OCI-LY3 (cell line): ENCODE measurements around the gene GPR3.
A peak's percentile ranks its signal among the peaks of the same experiment; 100 is the strongest.

ENCODE experiments used
- H2AFZ ChIP-seq: fragments of 200-600, 300-600 bp; shearing (Covaris generic); 2 replicates; pipeline ENCODE4 v1.6.0; 2014; ENCODE audit warnings: antibody characterized with exemption, low read depth, low read length
- H3K27ac ChIP-seq: fragments of 200-600, 300-600 bp; sonication (generic); 2 replicates; pipeline ENCODE4 v1.5.1; 2014; ENCODE audit warnings: mild to moderate bottlenecking, low read length, moderate library complexity, mixed read lengths
- H3K27me3 ChIP-seq: fragments of 200-600, 300-600 bp; sonication (generic); 2 replicates; pipeline ENCODE4 v1.6.1; 2014; ENCODE audit warnings: low read depth, low read length, mixed read lengths
- H3K36me3 ChIP-seq: fragments of 200-600, 300-600 bp; sonication (generic); replicated peaks from 2 replicates; pipeline ENCODE3; 2014; ENCODE audit warnings: low read depth, low read length, mixed read lengths
- H3K4me1 ChIP-seq: fragments of 300-600, 200-600 bp; sonication (generic); 2 replicates; pipeline ENCODE4 v1.6.1; 2014; ENCODE audit warnings: low read length, mixed read lengths
- H3K4me2 ChIP-seq: fragments of 200-600, 300-600 bp; sonication (generic); 2 replicates; pipeline ENCODE4 v1.6.1; 2014; ENCODE audit warnings: low read length, mixed read lengths
- H3K4me3 ChIP-seq: fragments of 300-600, 200-600 bp; sonication (generic); 2 replicates; pipeline ENCODE4 v1.5.1; 2014; ENCODE audit warnings: antibody characterized with exemption, mild to moderate bottlenecking, low read length, moderate library complexity
- H3K79me2 ChIP-seq: fragments of 300-600, 200-600 bp; shearing (Covaris generic); 2 replicates; pipeline ENCODE4 v1.6.1; 2014; ENCODE audit warnings: mild to moderate bottlenecking, low read length, mixed read lengths
- H3K9ac ChIP-seq: fragments of 300-600, 200-600 bp; shearing (Covaris generic); 2 replicates; pipeline ENCODE4 v1.6.0; 2014; ENCODE audit warnings: mild to moderate bottlenecking, low read length, moderate library complexity
- H3K9me3 ChIP-seq: fragments of 200-600, 300-600 bp; shearing (Covaris generic); 2 replicates; pipeline ENCODE4 v1.6.1; 2014; ENCODE audit warnings: low read length, mixed read lengths; ENCODE audit not compliant: insufficient read depth
- H4K20me1 ChIP-seq: fragments of 200-600, 300-600 bp; sonication (generic); 2 replicates; pipeline ENCODE4 v1.6.1; 2016; ENCODE audit warnings: low read length, mixed read lengths; ENCODE audit not compliant: insufficient read depth
- EZH2phosphoT487 ChIP-seq: fragments of 200-600 bp; shearing (Covaris generic); IDR thresholded peaks from 2 replicates; pipeline ENCODE4 v1.6.1; 2018; ENCODE audit warnings: antibody characterized with exemption, mixed run types, low read depth
- TF ChIP-seq, protein P1 (sequence below): fragments of 200-600, 300-600 bp; sonication (generic); IDR thresholded peaks from 2 replicates; pipeline ENCODE4 v1.5.1; 2014; ENCODE audit warnings: antibody characterized with exemption, low read length, low read depth

GPR3 gene

DNA sequence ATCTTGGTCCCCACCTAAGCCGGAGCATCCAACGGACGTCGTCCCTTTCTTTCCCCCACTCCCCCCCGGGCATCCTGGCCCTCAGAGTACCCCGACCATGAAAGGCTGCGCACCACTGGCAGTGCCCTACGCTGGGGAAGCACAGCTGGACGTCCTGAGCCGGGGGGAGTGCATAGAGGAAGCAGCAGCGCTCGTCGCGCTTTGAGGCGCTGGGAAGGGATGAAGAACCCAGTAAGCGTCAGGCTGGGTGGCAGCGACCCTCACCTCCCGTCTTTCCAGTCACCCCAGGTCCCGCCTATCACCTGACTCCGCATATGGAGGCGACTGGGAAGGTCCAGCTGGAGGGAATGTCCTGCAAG is 31.4 kb upstream of the GPR3 start:
- H2AFZ ChIP-seq: no peak overlapping the region
- no peak overlapping the region for H3K9ac ChIP-seq
- H3K4me2 ChIP-seq: peak overlapping the region; percentile 91; the same call in 1 of the 2 replicates
- H3K27me3 ChIP-seq: peaks cover 6% of the 10 kb centered on the region; the same call in 1 of the 2 replicates
- H3K4me1 ChIP-seq: peaks cover 29% of the 10 kb centered on the region
- H3K79me2 ChIP-seq: no peaks in the 10 kb centered on the region
- no peaks in the 10 kb centered on the region for H3K9me3 ChIP-seq
- no peaks in the 10 kb centered on the region for H4K20me1 ChIP-seq
- H3K36me3 ChIP-seq: no peaks in the 10 kb centered on the region
- H3K27ac ChIP-seq: no peak overlapping the region
- TF ChIP-seq, protein P1, sequence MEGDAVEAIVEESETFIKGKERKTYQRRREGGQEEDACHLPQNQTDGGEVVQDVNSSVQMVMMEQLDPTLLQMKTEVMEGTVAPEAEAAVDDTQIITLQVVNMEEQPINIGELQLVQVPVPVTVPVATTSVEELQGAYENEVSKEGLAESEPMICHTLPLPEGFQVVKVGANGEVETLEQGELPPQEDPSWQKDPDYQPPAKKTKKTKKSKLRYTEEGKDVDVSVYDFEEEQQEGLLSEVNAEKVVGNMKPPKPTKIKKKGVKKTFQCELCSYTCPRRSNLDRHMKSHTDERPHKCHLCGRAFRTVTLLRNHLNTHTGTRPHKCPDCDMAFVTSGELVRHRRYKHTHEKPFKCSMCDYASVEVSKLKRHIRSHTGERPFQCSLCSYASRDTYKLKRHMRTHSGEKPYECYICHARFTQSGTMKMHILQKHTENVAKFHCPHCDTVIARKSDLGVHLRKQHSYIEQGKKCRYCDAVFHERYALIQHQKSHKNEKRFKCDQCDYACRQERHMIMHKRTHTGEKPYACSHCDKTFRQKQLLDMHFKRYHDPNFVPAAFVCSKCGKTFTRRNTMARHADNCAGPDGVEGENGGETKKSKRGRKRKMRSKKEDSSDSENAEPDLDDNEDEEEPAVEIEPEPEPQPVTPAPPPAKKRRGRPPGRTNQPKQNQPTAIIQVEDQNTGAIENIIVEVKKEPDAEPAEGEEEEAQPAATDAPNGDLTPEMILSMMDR: no peak
- no peak for TF ChIP-seq EZH2phosphoT487
- no peak overlapping the region; the same call in 1 of the 2 replicates for H3K4me3 ChIP-seq

DNA sequence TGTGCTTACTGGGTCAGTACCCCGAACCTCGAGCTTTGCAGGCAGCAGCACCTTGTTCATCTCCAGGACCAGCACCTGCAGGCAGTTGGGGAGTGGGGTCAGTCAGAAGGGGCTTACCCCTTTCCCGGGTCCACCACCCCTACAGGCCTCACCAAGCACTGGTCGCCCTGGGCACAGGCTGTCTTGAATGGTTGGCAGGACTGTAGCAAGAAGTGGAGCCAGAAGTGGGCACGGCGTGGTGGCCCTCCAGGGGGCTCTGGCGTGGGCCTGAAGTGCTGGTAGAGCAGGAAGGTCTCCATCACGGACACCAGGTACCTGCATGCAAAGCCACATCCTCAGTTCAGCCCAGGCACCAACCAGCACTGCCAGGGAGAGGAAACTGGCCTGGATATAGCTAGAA is 30.9 kb upstream of the GPR3 start:
- no peak overlapping the region for H2AFZ ChIP-seq
- H3K36me3 ChIP-seq: no peaks in the 10 kb centered on the region
- H3K27ac ChIP-seq: no peak overlapping the region
- H3K9me3 ChIP-seq: no peaks in the 10 kb centered on the region
- no peak overlapping the region for H3K4me3 ChIP-seq
- TF ChIP-seq EZH2phosphoT487: no peak
- TF ChIP-seq, protein P1: no peak
- H3K9ac ChIP-seq: no peak overlapping the region
- H3K4me2 ChIP-seq: no peak overlapping the region
- peaks cover 24% of the 10 kb centered on the region for H3K4me1 ChIP-seq
- H4K20me1 ChIP-seq: no peaks in the 10 kb centered on the region
- peaks cover 6% of the 10 kb centered on the region; the same call in 1 of the 2 replicates for H3K27me3 ChIP-seq
- no peaks in the 10 kb centered on the region for H3K79me2 ChIP-seq

DNA sequence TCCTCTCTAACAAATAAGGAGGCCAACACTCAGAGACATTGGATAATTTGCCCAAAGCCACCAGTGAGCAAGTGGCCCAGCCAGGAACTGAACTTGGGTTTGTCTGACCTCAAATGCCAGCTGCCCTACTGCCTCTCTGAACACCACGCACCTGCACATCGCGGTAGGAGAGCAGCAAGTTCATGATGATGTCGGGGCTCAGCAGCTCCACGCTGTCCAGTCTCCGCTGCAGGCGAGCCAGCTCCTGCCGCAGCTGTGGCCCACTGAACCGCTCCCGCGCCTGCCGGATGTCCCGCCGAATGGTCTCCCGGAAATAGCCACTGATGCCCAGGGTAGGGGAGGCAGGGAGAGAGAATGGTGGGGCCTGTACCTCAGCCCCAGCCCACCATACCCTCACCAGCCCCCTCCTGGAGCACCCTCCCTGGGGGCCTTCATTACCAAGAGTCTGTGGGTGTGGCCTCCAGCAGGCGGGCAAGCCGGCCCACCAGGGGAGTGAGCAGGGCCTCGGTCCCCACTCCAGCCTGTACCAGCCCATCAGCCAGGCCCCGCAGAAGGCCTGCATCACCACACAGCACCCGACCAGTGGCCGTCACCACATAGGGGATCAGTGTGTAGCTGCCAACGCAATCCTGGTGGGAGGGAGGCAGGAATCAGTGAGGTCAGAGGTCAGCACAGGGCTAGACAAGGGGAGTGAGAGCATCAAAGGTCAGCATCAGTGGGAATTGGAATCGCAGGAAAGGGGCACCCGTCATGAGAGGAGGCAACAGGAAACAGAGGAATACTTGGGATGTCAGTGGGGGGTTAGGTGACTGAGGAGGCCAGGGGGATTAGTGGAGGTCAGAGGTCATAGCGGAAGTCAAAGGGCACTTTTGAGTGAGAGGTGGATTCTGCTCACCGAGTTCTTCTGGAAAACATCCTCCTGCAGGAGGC is 28.4 kb upstream of the GPR3 start:
- TF ChIP-seq EZH2phosphoT487: no peak
- TF ChIP-seq, protein P1: no peak
- no peak overlapping the region for H3K27ac ChIP-seq

DNA sequence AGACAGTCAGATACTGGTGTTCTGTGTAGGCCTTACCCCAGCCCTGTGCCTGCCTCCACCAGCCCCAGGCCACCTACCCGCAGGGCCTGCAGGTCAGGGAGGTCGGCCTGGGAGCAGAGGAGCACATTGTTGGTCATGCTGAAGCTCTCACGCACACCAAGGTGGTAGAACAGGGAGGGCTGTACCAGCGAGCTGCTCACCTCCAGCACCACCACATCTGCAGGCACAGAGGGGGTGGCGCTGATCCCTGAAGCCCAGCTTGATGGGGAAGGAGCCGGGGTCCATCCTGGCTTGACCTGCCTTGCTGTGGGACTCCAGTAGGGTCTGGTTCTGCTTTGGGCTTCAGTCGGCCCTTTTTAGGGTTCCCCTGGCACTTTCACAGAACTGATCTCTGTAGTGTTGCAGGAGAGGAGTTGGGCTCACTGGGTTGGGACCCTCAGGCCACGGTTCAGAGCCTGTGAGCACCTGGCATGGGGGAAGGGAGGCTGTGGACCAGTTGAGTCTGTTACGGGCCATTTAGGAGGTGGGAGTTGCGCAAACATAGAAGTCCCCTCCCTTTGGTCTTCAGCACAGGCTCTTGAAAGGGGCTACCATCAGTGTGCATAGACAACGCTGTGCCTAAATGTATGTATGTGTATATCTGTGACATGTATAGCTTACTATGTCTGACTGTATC is 27.6 kb upstream of the GPR3 start:
- Histone ChIP-seq H3K9me3 (no peaks in the 10 kb centered on the region), H3K27me3 (peaks cover 2% of the 10 kb centered on the region; the same call in 1 of the 2 replicates), H3K9ac (peak overlapping the region; percentile 28; the same call in 1 of the 2 replicates), H4K20me1 (no peaks in the 10 kb centered on the region), H3K4me1 (peaks cover 23% of the 10 kb centered on the region), H3K36me3 (no peaks in the 10 kb centered on the region), H3K79me2 (no peaks in the 10 kb centered on the region), H2AFZ (peak overlapping the region; percentile 56; the same call in 1 of the 2 replicates), H3K4me2 (peak overlapping the region; percentile 96), H3K27ac (no peak overlapping the region), H3K4me3 (peak overlapping the region; percentile 96)
- TF ChIP-seq EZH2phosphoT487: no peak
- TF ChIP-seq, protein P1: no peak

More for the DNA sequence above, 28.4 kb upstream of the GPR3 start:
- H3K9ac ChIP-seq: no peak overlapping the region
- no peaks in the 10 kb centered on the region for H3K9me3 ChIP-seq
- H3K36me3 ChIP-seq: no peaks in the 10 kb centered on the region
- H3K4me1 ChIP-seq: peaks cover 18% of the 10 kb centered on the region
- no peak overlapping the region for H3K4me2 ChIP-seq
- no peak overlapping the region for H2AFZ ChIP-seq
- no peaks in the 10 kb centered on the region for H4K20me1 ChIP-seq
- no peaks in the 10 kb centered on the region for H3K79me2 ChIP-seq
- peaks cover 6% of the 10 kb centered on the region; the same call in 1 of the 2 replicates for H3K27me3 ChIP-seq
- no peak overlapping the region for H3K4me3 ChIP-seq
